Measurements from ENCODE around the gene CNTNAP2. TPM values are rescaled to one million over a fixed set of nuclear protein-coding genes. Genes with fewer than 3 reads are reported as not detected.

CNTNAP2 gene
- total RNA-seq, 1 experiment from 2014 or later, result 64.5 TPM

- H3K14ac ChIP-seq (ENCODE audit: insufficient read depth, low read length), result no peak overlapping the region
- H3K4me2 ChIP-seq (ENCODE audit: insufficient read depth, insufficient read length, low read length), result no peak overlapping the region
- H2AK5ac ChIP-seq (ENCODE audit: insufficient read length, low read length), result no peak overlapping the region
- no peaks in the 10 kb centered on the region for H4K20me1 ChIP-seq (ENCODE audit: control insufficient read depth, insufficient read depth, insufficient read length)
- no peak overlapping the region for H3K56ac ChIP-seq (ENCODE audit: insufficient read length, low read depth, low read length)
- no peaks in the 10 kb centered on the region for H3K23me2 ChIP-seq (ENCODE audit: insufficient read length, low read depth, low read length, poor library complexity, severe bottlenecking)
- TF ChIP-seq CTCF (conservative IDR thresholded peaks at IDR 0.05), result no peak; the same call in 1 of the 3 replicates
- H3K4me1 Mint-ChIP-seq, result peaks cover 8 to 10% of the 10 kb centered on the region in 2 experiments
- H3K27ac ChIP-seq (ENCODE audit: insufficient read length, low read depth, low read length), result no peak overlapping the region
- no peak overlapping the region for H2BK5ac ChIP-seq (ENCODE audit: insufficient read length, low read length)
- WGBS (ENCODE audit: extremely low coverage, insufficient read length, low lambda C conversion rate), result no CpG with 5 or more reads among the region's 1 CpG
- no peaks in the 10 kb centered on the region for H3K36me3 Mint-ChIP-seq (ENCODE audit: insufficient read depth in 1 of 3, low read depth in 3 of 3)
- H3K27me3 Mint-ChIP-seq (ENCODE audit: low read depth), result no peaks in the 10 kb centered on the region
- H2BK12ac ChIP-seq (ENCODE audit: insufficient read length, low read depth, low read length), result no peak overlapping the region
- no peak overlapping the region for H3K4me3 Mint-ChIP-seq
- no peak overlapping the region for H3K23ac ChIP-seq (ENCODE audit: insufficient read length, low read depth, low read length)
- H3K4ac ChIP-seq (ENCODE audit: low read depth, low read length), result no peak overlapping the region
- no peak overlapping the region for H4K91ac ChIP-seq (ENCODE audit: insufficient read length, low read depth, low read length)
- no peaks in the 10 kb centered on the region for H3K9me3 Mint-ChIP-seq
- no peak overlapping the region for H3T11ph ChIP-seq (ENCODE audit: low read length)
- DNase-seq, result no peak
- no peaks in the 10 kb centered on the region for H3K79me2 ChIP-seq (ENCODE audit: insufficient read depth, low read length)
- no peak overlapping the region for H2BK20ac ChIP-seq (ENCODE audit: low read depth, low read length, poor library complexity, severe bottlenecking)
- H4K8ac ChIP-seq (replicated peaks; ENCODE audit: insufficient read length, low read depth, low read length), result no peak overlapping the region
- 0 out of 2 replicates have a peak, but pooled peaks cover 2% of the 10 kb centered on the region for H3K4me1 ChIP-seq (ENCODE audit: insufficient read depth, low read length)
- H2BK120ac ChIP-seq (ENCODE audit: low read depth, low read length, poor library complexity, severe bottlenecking), result no peak overlapping the region
- H2BK15ac ChIP-seq (ENCODE audit: low read depth, low read length), result no peak overlapping the region
- no peak overlapping the region for H4K5ac ChIP-seq (ENCODE audit: insufficient read length, low read depth, low read length)
- no peak overlapping the region for H3K9ac ChIP-seq (ENCODE audit: extremely low read depth, insufficient read length, low read length)
- no peaks in the 10 kb centered on the region for H3K27me3 ChIP-seq (ENCODE audit: insufficient read depth, low read length)
- no peak overlapping the region for H3K18ac ChIP-seq (ENCODE audit: insufficient read length, low read depth, low read length)
- no peaks in the 10 kb centered on the region for H3K79me1 ChIP-seq (ENCODE audit: insufficient read depth, low read depth, low read length, poor library complexity, severe bottlenecking)
- no peak overlapping the region for H2AFZ ChIP-seq (ENCODE audit: low read length)
- H3K9me3 ChIP-seq (ENCODE audit: control insufficient read depth, low read depth, low read length), result no peaks in the 10 kb centered on the region
- H3K27ac Mint-ChIP-seq, result no peak overlapping the region
These were observed 540.4 kb downstream of the CNTNAP2 start for GRCh38 chr7:146656988-146657387.
